HCT116 (cell line): ENCODE measurements around the gene NR4A1. TPM values are rescaled to one million over a fixed set of nuclear protein-coding genes. Genes with fewer than 3 reads are reported as not detected.

Source experiments
- ATAC-seq: fragments of 200-7000 bp; cut with Tn5 transposase; 2 replicates; pipeline ENCODE4 v1.9.1; 2020; ENCODE audit warnings: mild to moderate bottlenecking, moderate library complexity
- BruUV-seq: library from RNA; stranded (reverse); fragments of 400-500 nt; replicated peaks from 2 replicates; lab custom pipeline; 2021; lab: Mats Ljungman, UMichigan
- CTCF ChIA-PET: fragments of 300-600 bp; sonication (Branson Sonifier 250); formaldehyde crosslinking; loops from one replicate; lab custom pipeline; 2021; ENCODE audit warnings: antibody characterized with exemption; lab: Charles Lee
- POLR2A ChIA-PET: fragments of 300-600, 350-600 bp; sonication (Branson Sonifier 250); formaldehyde crosslinking; loops from one replicate; lab custom pipeline; 2021; ENCODE audit warnings: antibody characterized with exemption; lab: Charles Lee
- RAD21 ChIA-PET, 2 experiments: fragments of 300-600 bp; sonication (Branson Sonifier 250); formaldehyde crosslinking; loops; one replicate each; lab custom pipeline; 2023; ENCODE audit warnings: low total read pairs in 2 of 2; ENCODE audit not compliant: uncharacterized antibody in 2 of 2, unreplicated experiment in 2 of 2, low non-redundant PET in 1 of 2; lab: Charles Lee
- DNase-seq: peaks from one replicate; pipeline ENCODE4 v3.0.0-alpha.2; 2010; ENCODE audit warnings: low read depth, low spot score
- H2AFZ ChIP-seq: fragments of 200-600 bp; shearing (Covaris generic), sonication (generic); 2 replicates; pipeline ENCODE4 v1.6.1; 2017; ENCODE audit warnings: low read depth, mixed run types, mixed read lengths, antibody characterized with exemption, low read length; ENCODE audit not compliant: poor library complexity, severe bottlenecking
- H3K27ac ChIP-seq: 2 replicates; pipeline ENCODE4 v1.5.1; 2012; ENCODE audit warnings: low read depth, low read length
- H3K27me3 ChIP-seq: fragments of 200-600 bp; sonication (generic); 2 replicates; pipeline ENCODE4 v1.6.1; 2016; ENCODE audit warnings: mixed run types, low read length, mixed read lengths; ENCODE audit not compliant: insufficient read depth
- H3K36me3 ChIP-seq, 2 experiments: fragments of 200-500 bp in 1 of 2; fragments of 200-600 bp in 1 of 2; sonication (Bioruptor generic) in 1 of 2; sonication (generic) in 1 of 2; 2 replicates each; pipeline versions ENCODE4 v1.5.1 to v1.6.1; 2014 to 2016; ENCODE audit warnings: low read length in 2 of 2, inconsistent platforms in 1 of 2, mixed read lengths in 1 of 2, mixed run types in 1 of 2; ENCODE audit not compliant: insufficient read depth in 2 of 2, control insufficient read depth in 1 of 2
- H3K4me1 ChIP-seq, 2 experiments: fragments of 200-600 bp in 1 of 2; sonication (generic) in 1 of 2; 2 replicates each; pipeline versions ENCODE4 v1.5.1 to v1.6.1; 2012 to 2017; ENCODE audit warnings: low read length in 2 of 2, inconsistent platforms in 1 of 2, mild to moderate bottlenecking in 1 of 2, mixed read lengths in 1 of 2, mixed run types in 1 of 2, moderate library complexity in 1 of 2; ENCODE audit not compliant: insufficient read depth in 2 of 2, control insufficient read depth in 1 of 2
- H3K4me2 ChIP-seq: fragments of 200-600 bp; sonication (generic); 2 replicates; pipeline ENCODE4 v1.6.1; 2017; ENCODE audit warnings: mixed run types, low read length, mixed read lengths
- H3K4me3 ChIP-seq, 2 experiments: fragments of 200-600 bp in 1 of 2; sonication (generic) in 1 of 2; replicated peaks in 1 of 2; 2 replicates each; pipeline ENCODE4 v1.5.1; 2011 to 2016; ENCODE audit warnings: low read length in 2 of 2, control low read depth in 1 of 2, low read depth in 1 of 2, mild to moderate bottlenecking in 1 of 2, mixed read lengths in 1 of 2, mixed run types in 1 of 2
- H3K79me2 ChIP-seq: fragments of 200-600 bp; sonication (generic); 2 replicates; pipeline ENCODE4 v1.6.1; 2017; ENCODE audit warnings: mild to moderate bottlenecking, mixed run types, low read length, moderate library complexity, mixed read lengths; ENCODE audit not compliant: insufficient read depth
- H3K9ac ChIP-seq: fragments of 200-600 bp; sonication (generic); 2 replicates; pipeline ENCODE4 v1.6.1; 2016; ENCODE audit warnings: low read length, mixed read lengths
- H3K9me2 ChIP-seq: fragments of 200-600 bp; sonication (generic), shearing (Covaris generic); 2 replicates; pipeline ENCODE4 v1.6.1; 2017; ENCODE audit warnings: mixed run types, mild to moderate bottlenecking, moderate library complexity; ENCODE audit not compliant: insufficient read depth
- H3K9me3 ChIP-seq, 2 experiments: fragments of 200-500 bp in 1 of 2; fragments of 200-600 bp in 1 of 2; sonication (Bioruptor generic) in 1 of 2; sonication (generic) in 1 of 2; 2 replicates each; pipeline ENCODE4 v1.6.1; 2014 to 2017; ENCODE audit warnings: low read length in 2 of 2, mixed read lengths in 2 of 2, inconsistent platforms in 1 of 2, low read depth in 1 of 2, mild to moderate bottlenecking in 1 of 2, mixed run types in 1 of 2, moderate library complexity in 1 of 2; ENCODE audit not compliant: control insufficient read depth in 1 of 2, insufficient read depth in 1 of 2
- H4K20me1 ChIP-seq: fragments of 200-600 bp; sonication (generic), shearing (Covaris generic); 2 replicates; pipeline ENCODE4 v1.6.1; 2017; ENCODE audit warnings: mixed run types, mild to moderate bottlenecking, moderate library complexity; ENCODE audit not compliant: insufficient read depth
- CEBPB ChIP-seq: IDR thresholded peaks from 2 replicates; pipeline ENCODE4 v1.6.1; 2012; ENCODE audit warnings: low read depth
- ELF1 ChIP-seq: IDR thresholded peaks from 2 replicates; pipeline ENCODE4 v1.6.1; 2012; ENCODE audit warnings: low read depth, borderline replicate concordance
- FOSL1 ChIP-seq: IDR thresholded peaks from 2 replicates; pipeline ENCODE4 v1.6.1; 2012; ENCODE audit warnings: low read depth
- POLR2A ChIP-seq: IDR thresholded peaks from 2 replicates; pipeline ENCODE4 v1.7.0; 2011; ENCODE audit warnings: borderline replicate concordance; ENCODE audit not compliant: insufficient read depth, insufficient read length; ENCODE audit errors: extremely low read depth
- POLR2AphosphoS5 ChIP-seq: IDR thresholded peaks from 2 replicates; pipeline ENCODE4 v1.6.1; 2011; ENCODE audit warnings: mild to moderate bottlenecking, low read depth, low read length, moderate library complexity
- RAD21 ChIP-seq: IDR thresholded peaks from 2 replicates; pipeline ENCODE4 v1.6.1; 2012; ENCODE audit warnings: low read depth, mild to moderate bottlenecking
- SIN3A ChIP-seq: IDR thresholded peaks from 2 replicates; pipeline ENCODE4 v1.6.1; 2012; ENCODE audit warnings: low read depth
- SRF ChIP-seq: IDR thresholded peaks from 2 replicates; pipeline ENCODE4 v1.6.1; 2012; ENCODE audit warnings: low read depth
- TCF7L2 ChIP-seq: IDR thresholded peaks from 2 replicates; pipeline ENCODE4 v1.7.0; 2011; ENCODE audit warnings: borderline replicate concordance, inconsistent platforms; ENCODE audit not compliant: insufficient read depth, insufficient read length; ENCODE audit errors: extremely low read depth
- YY1 ChIP-seq: IDR thresholded peaks from 2 replicates; pipeline ENCODE4 v1.6.1; 2011; ENCODE audit warnings: low read length, low read depth, moderate library complexity, mild to moderate bottlenecking; ENCODE audit not compliant: insufficient replicate concordance; ENCODE audit errors: extremely low read depth
- ZFX ChIP-seq: fragments of 450-650 bp; IDR thresholded peaks from 2 replicates; pipeline ENCODE4 v1.6.1; 2017
- ZNF274 ChIP-seq: fragments of 200-500 bp; sonication (Bioruptor generic); IDR thresholded peaks from 2 replicates; pipeline ENCODE4 v1.6.1; 2014; ENCODE audit warnings: mild to moderate bottlenecking, low read depth, low read length, inconsistent platforms
- intact Hi-C: fragments of 100-400 bp; cut with micrococcal nuclease; formaldehyde crosslinking; loops from 2 replicates; pipeline ENCODE4 v1.10.0; 2022
- total RNA-seq: library from RNA; stranded (reverse); gene quantifications from one replicate; pipeline ENCODE4 v1.2.1, GENCODE V29; 2021; ENCODE audit not compliant: unreplicated experiment
- TF ChIP-seq, protein P1 (sequence below), 3 experiments: fragments of 200-600 bp in 1 of 3; sonication (generic) in 1 of 3; IDR thresholded peaks in 2 of 3; conservative IDR thresholded peaks in 1 of 3; 2 replicates each; pipeline ENCODE4 v1.5.1; 2012 to 2017; ENCODE audit warnings: low read depth in 2 of 3, low read length in 2 of 3, antibody characterized with exemption in 1 of 3, borderline replicate concordance in 1 of 3, control low read depth in 1 of 3, mild to moderate bottlenecking in 1 of 3, mixed read lengths in 1 of 3, mixed run types in 1 of 3, moderate library complexity in 1 of 3; ENCODE audit not compliant: insufficient read depth in 1 of 3
- TF ChIP-seq, protein P2 (sequence below): IDR thresholded peaks from 2 replicates; pipeline ENCODE4 v1.6.1; 2011; ENCODE audit warnings: mild to moderate bottlenecking, low read length, moderate library complexity; ENCODE audit not compliant: insufficient replicate concordance; ENCODE audit errors: extremely low read depth
- TF ChIP-seq, protein P3 (sequence below): IDR thresholded peaks from 2 replicates; pipeline ENCODE4 v1.6.1; 2012
- TF ChIP-seq, protein P4 (sequence below): IDR thresholded peaks from 2 replicates; pipeline ENCODE4 v1.6.1; 2012

Gene NR4A1
- total RNA-seq, 1 experiment from 2014 or later = 35.3 TPM

DNA sequence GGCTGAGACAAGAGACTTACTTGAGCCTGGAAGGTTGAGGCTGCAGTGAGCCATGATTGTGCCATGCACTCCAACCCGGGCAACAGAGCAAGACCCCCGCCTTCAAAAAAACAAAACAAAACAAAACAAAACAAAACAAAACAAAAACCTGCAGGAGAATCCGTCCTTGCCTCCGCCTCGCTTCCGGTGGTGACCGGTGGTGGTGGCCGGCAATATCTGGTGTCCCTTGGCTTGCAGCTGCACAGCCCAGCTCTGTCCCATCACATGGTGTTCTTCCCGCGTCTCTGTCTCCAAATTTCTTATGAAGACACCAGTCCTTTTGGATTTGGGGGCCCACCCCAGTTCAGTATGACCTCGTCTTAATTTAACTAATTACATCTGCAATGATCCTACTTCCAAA lies 38.2 kb downstream of the NR4A1 start:
- DNase-seq = no peak
- CTCF ChIA-PET = interaction anchor here (1.0 kb wide), 1 partner anchor 64 kb away, joined by 3 read pairs; no protein-coding TSS in a partner anchor
- no peak for TF ChIP-seq YY1
- TF ChIP-seq FOSL1 = no peak
- no peak for TF ChIP-seq SIN3A
- no peak for TF ChIP-seq CEBPB
- TF ChIP-seq, all 23 proteins: peak for 0
- ChIA-PET RAD21 (no interaction called here), POLR2A (no interaction called here)
- Histone ChIP-seq H3K4me3 (no peak overlapping the region), H3K9me3 (no peaks in the 10 kb centered on the region), H2AFZ (no peak overlapping the region), H3K9ac (no peak overlapping the region), H3K27me3 (peaks cover 27% of the 10 kb centered on the region), H3K27ac (no peak overlapping the region), H4K20me1 (no peaks in the 10 kb centered on the region), H3K4me1 (peaks cover 7 to 10% of the 10 kb centered on the region in 2 experiments), H3K36me3 (no peaks in the 10 kb centered on the region), H3K4me2 (no peak overlapping the region), H3K9me2 (no peaks in the 10 kb centered on the region), H3K79me2 (no peaks in the 10 kb centered on the region)
- BruUV-seq = no TSS peak
- intact Hi-C loops = no loop called here
- no peak for ATAC-seq

DNA sequence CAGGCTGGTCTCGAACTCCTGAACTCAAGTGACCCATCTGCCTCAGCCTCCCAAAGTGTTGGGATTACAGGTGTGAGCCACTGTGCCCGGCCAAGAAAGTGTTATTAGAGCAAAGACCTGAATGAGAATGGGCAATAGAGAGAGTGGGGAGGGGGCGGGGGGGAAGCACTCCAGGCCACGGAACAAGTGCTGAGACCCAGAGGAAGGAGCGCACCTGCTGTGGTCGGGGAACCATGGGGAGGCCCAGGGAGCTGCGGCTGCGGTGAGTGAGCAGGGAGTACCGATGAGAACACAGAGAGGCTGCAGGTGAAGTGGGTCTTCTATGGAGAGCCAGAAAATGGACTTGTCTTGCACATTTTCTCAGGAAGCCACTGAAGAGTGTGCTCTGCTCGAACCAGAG lies 39.0 kb downstream of the NR4A1 start:
- RAD21 ChIA-PET = no interaction called here

More for the DNA sequence above, 39.0 kb downstream of the NR4A1 start:
- no TSS peak for BruUV-seq
- Histone ChIP-seq H3K27ac (no peak overlapping the region), H4K20me1 (no peaks in the 10 kb centered on the region), H3K9me2 (no peaks in the 10 kb centered on the region), H3K4me3 (no peak overlapping the region), H3K27me3 (peaks cover 27% of the 10 kb centered on the region), H3K4me2 (no peak overlapping the region), H3K9me3 (no peaks in the 10 kb centered on the region), H2AFZ (no peak overlapping the region), H3K79me2 (no peaks in the 10 kb centered on the region), H3K4me1 (peaks cover 7 to 10% of the 10 kb centered on the region in 2 experiments), H3K36me3 (no peaks in the 10 kb centered on the region), H3K9ac (no peak overlapping the region)
- no peak for ATAC-seq
- DNase-seq = no peak
- ChIA-PET POLR2A (no interaction called here), CTCF (no interaction called here)
- TF ChIP-seq ELF1 (no peak), TCF7L2 (no peak), POLR2A (no peak), ZFX (no peak), POLR2AphosphoS5 (no peak), SIN3A (no peak), ZNF274 (no peak), RAD21 (no peak), FOSL1 (no peak), YY1 (no peak), SRF (no peak)
- TF ChIP-seq, protein P1, sequence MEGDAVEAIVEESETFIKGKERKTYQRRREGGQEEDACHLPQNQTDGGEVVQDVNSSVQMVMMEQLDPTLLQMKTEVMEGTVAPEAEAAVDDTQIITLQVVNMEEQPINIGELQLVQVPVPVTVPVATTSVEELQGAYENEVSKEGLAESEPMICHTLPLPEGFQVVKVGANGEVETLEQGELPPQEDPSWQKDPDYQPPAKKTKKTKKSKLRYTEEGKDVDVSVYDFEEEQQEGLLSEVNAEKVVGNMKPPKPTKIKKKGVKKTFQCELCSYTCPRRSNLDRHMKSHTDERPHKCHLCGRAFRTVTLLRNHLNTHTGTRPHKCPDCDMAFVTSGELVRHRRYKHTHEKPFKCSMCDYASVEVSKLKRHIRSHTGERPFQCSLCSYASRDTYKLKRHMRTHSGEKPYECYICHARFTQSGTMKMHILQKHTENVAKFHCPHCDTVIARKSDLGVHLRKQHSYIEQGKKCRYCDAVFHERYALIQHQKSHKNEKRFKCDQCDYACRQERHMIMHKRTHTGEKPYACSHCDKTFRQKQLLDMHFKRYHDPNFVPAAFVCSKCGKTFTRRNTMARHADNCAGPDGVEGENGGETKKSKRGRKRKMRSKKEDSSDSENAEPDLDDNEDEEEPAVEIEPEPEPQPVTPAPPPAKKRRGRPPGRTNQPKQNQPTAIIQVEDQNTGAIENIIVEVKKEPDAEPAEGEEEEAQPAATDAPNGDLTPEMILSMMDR (IDR thresholded peaks at IDR 0.05 in 2 of 3, conservative IDR thresholded peaks at IDR 0.05 in 1 of 3; ENCODE audit: borderline replicate concordance in 1 of 3, insufficient read depth in 1 of 3, low read depth in 2 of 3, low read length in 2 of 3) = no peak
- TF ChIP-seq, protein P2, sequence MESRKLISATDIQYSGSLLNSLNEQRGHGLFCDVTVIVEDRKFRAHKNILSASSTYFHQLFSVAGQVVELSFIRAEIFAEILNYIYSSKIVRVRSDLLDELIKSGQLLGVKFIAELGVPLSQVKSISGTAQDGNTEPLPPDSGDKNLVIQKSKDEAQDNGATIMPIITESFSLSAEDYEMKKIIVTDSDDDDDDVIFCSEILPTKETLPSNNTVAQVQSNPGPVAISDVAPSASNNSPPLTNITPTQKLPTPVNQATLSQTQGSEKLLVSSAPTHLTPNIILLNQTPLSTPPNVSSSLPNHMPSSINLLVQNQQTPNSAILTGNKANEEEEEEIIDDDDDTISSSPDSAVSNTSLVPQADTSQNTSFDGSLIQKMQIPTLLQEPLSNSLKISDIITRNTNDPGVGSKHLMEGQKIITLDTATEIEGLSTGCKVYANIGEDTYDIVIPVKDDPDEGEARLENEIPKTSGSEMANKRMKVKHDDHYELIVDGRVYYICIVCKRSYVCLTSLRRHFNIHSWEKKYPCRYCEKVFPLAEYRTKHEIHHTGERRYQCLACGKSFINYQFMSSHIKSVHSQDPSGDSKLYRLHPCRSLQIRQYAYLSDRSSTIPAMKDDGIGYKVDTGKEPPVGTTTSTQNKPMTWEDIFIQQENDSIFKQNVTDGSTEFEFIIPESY = no peak
- TF ChIP-seq, protein P3, sequence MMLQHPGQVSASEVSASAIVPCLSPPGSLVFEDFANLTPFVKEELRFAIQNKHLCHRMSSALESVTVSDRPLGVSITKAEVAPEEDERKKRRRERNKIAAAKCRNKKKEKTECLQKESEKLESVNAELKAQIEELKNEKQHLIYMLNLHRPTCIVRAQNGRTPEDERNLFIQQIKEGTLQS = no peak
- TF ChIP-seq, protein P4, sequence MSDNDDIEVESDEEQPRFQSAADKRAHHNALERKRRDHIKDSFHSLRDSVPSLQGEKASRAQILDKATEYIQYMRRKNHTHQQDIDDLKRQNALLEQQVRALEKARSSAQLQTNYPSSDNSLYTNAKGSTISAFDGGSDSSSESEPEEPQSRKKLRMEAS = no peak
- intact Hi-C loops = no loop called here
